PC-3 (cell line): ENCODE results near the gene ZFYVE28.

Experiments
- EZH2 ChIP-seq: fragments of 300-600 bp; sonication (generic); IDR thresholded peaks from one replicate; pipeline ENCODE4 v1.6.1; 2017; ENCODE audit warnings: antibody characterized with exemption, mild to moderate bottlenecking, low read length; ENCODE audit not compliant: unreplicated experiment
- EZH2phosphoT487 ChIP-seq: fragments of 300-600 bp; sonication (generic); IDR thresholded peaks from 2 replicates; pipeline ENCODE4 v1.6.1; 2018; ENCODE audit warnings: mild to moderate bottlenecking, antibody characterized with exemption, low read length, borderline replicate concordance
- TF ChIP-seq, protein P1 (sequence below): fragments of 300-600 bp; sonication (generic); conservative IDR thresholded peaks from 2 replicates; pipeline ENCODE4 v1.5.1; 2017; ENCODE audit warnings: antibody characterized with exemption, low read depth, mild to moderate bottlenecking, low read length

GRCh38 chr4:2339458-2340271 lies 78.8 kb downstream of the ZFYVE28 start:
- TF ChIP-seq EZH2 (no peak), EZH2phosphoT487 (no peak)
- TF ChIP-seq, protein P1, sequence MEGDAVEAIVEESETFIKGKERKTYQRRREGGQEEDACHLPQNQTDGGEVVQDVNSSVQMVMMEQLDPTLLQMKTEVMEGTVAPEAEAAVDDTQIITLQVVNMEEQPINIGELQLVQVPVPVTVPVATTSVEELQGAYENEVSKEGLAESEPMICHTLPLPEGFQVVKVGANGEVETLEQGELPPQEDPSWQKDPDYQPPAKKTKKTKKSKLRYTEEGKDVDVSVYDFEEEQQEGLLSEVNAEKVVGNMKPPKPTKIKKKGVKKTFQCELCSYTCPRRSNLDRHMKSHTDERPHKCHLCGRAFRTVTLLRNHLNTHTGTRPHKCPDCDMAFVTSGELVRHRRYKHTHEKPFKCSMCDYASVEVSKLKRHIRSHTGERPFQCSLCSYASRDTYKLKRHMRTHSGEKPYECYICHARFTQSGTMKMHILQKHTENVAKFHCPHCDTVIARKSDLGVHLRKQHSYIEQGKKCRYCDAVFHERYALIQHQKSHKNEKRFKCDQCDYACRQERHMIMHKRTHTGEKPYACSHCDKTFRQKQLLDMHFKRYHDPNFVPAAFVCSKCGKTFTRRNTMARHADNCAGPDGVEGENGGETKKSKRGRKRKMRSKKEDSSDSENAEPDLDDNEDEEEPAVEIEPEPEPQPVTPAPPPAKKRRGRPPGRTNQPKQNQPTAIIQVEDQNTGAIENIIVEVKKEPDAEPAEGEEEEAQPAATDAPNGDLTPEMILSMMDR: no peak
